ENCODE data around the gene NCOA7. TPM values are rescaled to one million over a fixed set of nuclear protein-coding genes. Genes with fewer than 3 reads are reported as not detected.

Gene NCOA7
- total RNA-seq, 4 donors from 2014 or later = 16.7 to 28.3 (median 21.2) TPM

DNA sequence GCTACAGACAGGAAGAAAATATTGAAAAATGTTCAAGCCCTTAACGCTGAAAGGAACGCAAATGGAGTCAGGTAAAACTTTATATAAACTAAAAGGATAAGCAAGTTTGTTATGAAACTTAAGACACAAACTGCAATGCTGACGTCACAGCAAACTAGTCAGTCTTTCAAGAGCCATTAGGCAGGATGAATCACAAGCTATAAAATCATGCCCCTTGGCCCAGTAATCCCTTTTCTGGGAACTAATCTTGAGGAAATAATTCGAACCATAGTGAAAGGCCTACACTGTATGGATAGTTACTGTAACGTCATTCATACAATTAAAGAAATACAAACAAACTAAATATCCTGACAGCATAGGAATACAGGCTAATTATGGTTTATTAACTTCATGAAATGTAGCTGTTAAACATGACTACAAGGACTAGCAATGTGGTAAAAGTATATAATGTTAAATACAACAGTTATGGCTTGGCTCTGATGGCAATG lies 123.1 kb downstream of the NCOA7 start:
- H3K36me3 ChIP-seq = no peaks in the 10 kb centered on the region
- H3K4me1 ChIP-seq = peaks cover 6 to 49% (median 19%) of the 10 kb centered on the region in 4 donors
- no peak overlapping the region for H3K4me3 ChIP-seq
- TF ChIP-seq POLR2A (IDR thresholded peaks at IDR 0.05) = no peak
- peak in 2 of 3 donors; percentile 59 to 61 for TF ChIP-seq POLR2AphosphoS5 (IDR thresholded peaks at IDR 0.05)
- peak overlapping the region; percentile 36 to 62 (median 57) for H3K27ac ChIP-seq
- intact Hi-C loops (cut with DNase I; ENCODE audit: low total_unique reads) (no loop called here), in situ Hi-C loops (cut with MboI; ENCODE audit: low pct_ligation_motif_present in 1 of 4, low pct_unique_long_range_greater_than_20kb in 1 of 4, low sequenced_read_pairs in 3 of 4) (no loop called here)
- peak; percentile 69 for DNase-seq
- WGBS, 2 donors (ENCODE audit: low coverage in 1 of 2) = 28 to 44% methylated on average over 4 to 5 of the region's 5 CpGs
- H3K9me3 ChIP-seq = no peaks in the 10 kb centered on the region
- no peaks in the 10 kb centered on the region for H3K27me3 ChIP-seq

DNA sequence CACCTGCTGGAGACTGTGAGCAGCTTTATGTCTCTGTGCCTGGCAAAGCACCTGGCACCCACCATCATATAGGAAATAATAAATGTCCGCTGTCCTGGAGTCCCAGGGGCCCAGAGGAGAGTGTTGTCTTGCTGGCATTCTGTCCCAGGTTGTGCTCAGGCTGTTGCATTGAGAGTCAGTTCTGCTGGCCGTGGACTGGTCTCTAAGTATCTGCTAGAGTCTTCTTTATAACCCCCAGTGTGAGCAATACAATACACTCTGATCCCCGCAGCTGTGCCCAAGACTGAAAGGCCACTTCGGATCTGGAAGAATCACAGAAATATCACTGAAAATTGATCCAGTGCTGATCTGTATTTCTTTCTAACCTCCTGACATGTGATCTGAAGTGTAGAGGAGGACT lies 127.5 kb downstream of the NCOA7 start:
- in situ Hi-C loops (cut with MboI; ENCODE audit: low pct_ligation_motif_present in 1 of 4, low pct_unique_long_range_greater_than_20kb in 1 of 4, low sequenced_read_pairs in 3 of 4) (no loop called here), intact Hi-C loops (cut with DNase I; ENCODE audit: low total_unique reads) (no loop called here)
- Histone ChIP-seq H3K36me3 (peaks cover 0 to 11% (median 3%) of the 10 kb centered on the region in 4 donors), H3K4me1 (peaks cover 2 to 68% (median 20%) of the 10 kb centered on the region in 4 donors), H3K27me3 (no peaks in the 10 kb centered on the region), H3K9me3 (no peaks in the 10 kb centered on the region), H3K27ac (peak overlapping the region; percentile 83 to 91 (median 87)), H3K4me3 (no peak overlapping the region)
- peak; percentile 24 for DNase-seq
- TF ChIP-seq, protein P1, sequence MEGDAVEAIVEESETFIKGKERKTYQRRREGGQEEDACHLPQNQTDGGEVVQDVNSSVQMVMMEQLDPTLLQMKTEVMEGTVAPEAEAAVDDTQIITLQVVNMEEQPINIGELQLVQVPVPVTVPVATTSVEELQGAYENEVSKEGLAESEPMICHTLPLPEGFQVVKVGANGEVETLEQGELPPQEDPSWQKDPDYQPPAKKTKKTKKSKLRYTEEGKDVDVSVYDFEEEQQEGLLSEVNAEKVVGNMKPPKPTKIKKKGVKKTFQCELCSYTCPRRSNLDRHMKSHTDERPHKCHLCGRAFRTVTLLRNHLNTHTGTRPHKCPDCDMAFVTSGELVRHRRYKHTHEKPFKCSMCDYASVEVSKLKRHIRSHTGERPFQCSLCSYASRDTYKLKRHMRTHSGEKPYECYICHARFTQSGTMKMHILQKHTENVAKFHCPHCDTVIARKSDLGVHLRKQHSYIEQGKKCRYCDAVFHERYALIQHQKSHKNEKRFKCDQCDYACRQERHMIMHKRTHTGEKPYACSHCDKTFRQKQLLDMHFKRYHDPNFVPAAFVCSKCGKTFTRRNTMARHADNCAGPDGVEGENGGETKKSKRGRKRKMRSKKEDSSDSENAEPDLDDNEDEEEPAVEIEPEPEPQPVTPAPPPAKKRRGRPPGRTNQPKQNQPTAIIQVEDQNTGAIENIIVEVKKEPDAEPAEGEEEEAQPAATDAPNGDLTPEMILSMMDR (IDR thresholded peaks at IDR 0.05) = no peak
- TF ChIP-seq POLR2AphosphoS5 (IDR thresholded peaks at IDR 0.05) (no peak), EP300 (IDR thresholded peaks at IDR 0.05; ENCODE audit: low read depth) (no peak), POLR2A (IDR thresholded peaks at IDR 0.05) (no peak)
- 43 to 48% methylated on average over 1 to 4 of the region's 4 CpGs for WGBS, 2 donors (ENCODE audit: low coverage in 1 of 2)

GRCh38 chr6:125918681-125919566 lies 128.2 kb downstream of the NCOA7 start:
- in situ Hi-C loops (cut with MboI; ENCODE audit: low pct_ligation_motif_present in 1 of 4, low pct_unique_long_range_greater_than_20kb in 1 of 4, low sequenced_read_pairs in 3 of 4) (no loop called here), intact Hi-C loops (cut with DNase I; ENCODE audit: low total_unique reads) (no loop called here)
- TF ChIP-seq EP300 (IDR thresholded peaks at IDR 0.05; ENCODE audit: low read depth) (no peak), POLR2A (IDR thresholded peaks at IDR 0.05) (peak; percentile 86), POLR2AphosphoS5 (IDR thresholded peaks at IDR 0.05) (peak; percentile 78 to 93 (median 86))
- TF ChIP-seq, protein P1 (IDR thresholded peaks at IDR 0.05) = no peak
- DNase-seq = peak; percentile 58
- WGBS, 2 donors (ENCODE audit: low coverage in 1 of 2) = 13 to 19% methylated on average over 8 to 13 of the region's 13 CpGs
- Histone ChIP-seq H3K36me3 (peaks cover 0 to 11% (median 4%) of the 10 kb centered on the region in 4 donors), H3K27me3 (no peaks in the 10 kb centered on the region), H3K4me1 (peaks cover 2 to 65% (median 18%) of the 10 kb centered on the region in 4 donors), H3K27ac (peak overlapping the region; percentile 83 to 91 (median 87)), H3K4me3 (peak overlapping the region; percentile 8 to 52 (median 38)), H3K9me3 (no peaks in the 10 kb centered on the region)

DNA sequence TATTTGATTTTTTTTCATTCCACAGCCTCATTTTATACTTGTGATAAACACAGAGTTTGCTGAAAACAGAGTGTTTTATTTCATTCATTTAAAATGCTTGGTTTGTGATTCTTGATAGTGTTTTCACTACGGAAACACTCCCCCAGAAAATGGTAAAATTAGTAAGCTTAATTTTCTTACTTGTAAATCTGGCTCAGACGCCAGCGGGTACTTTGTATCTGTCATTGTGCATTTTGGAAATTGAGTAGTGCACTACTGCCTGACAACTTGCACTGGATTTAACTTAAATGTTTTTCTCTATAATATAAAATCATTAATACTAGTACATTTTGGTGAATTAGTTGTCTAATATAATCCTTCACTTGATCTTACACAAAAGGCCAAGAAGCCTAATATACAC lies 128.9 kb downstream of the NCOA7 start:
- DNase-seq = no peak
- peaks cover 0 to 11% (median 4%) of the 10 kb centered on the region in 4 donors for H3K36me3 ChIP-seq
- H3K27ac ChIP-seq = peak overlapping the region; percentile 83 to 91 (median 87)
- no peaks in the 10 kb centered on the region for H3K27me3 ChIP-seq
- 24 to 34% methylated on average over 3 of the region's 3 CpGs for WGBS, 2 donors (ENCODE audit: low coverage in 1 of 2)
- no peaks in the 10 kb centered on the region for H3K9me3 ChIP-seq
- peaks cover 2 to 59% (median 20%) of the 10 kb centered on the region in 4 donors for H3K4me1 ChIP-seq
- in situ Hi-C loops (cut with MboI; ENCODE audit: low pct_ligation_motif_present in 1 of 4, low pct_unique_long_range_greater_than_20kb in 1 of 4, low sequenced_read_pairs in 3 of 4) (no loop called here), intact Hi-C loops (cut with DNase I; ENCODE audit: low total_unique reads) (no loop called here)
- peak overlapping the region; percentile 8 to 52 (median 38) for H3K4me3 ChIP-seq
- TF ChIP-seq POLR2A (IDR thresholded peaks at IDR 0.05) = no peak
- no peak for TF ChIP-seq POLR2AphosphoS5 (IDR thresholded peaks at IDR 0.05)

DNA sequence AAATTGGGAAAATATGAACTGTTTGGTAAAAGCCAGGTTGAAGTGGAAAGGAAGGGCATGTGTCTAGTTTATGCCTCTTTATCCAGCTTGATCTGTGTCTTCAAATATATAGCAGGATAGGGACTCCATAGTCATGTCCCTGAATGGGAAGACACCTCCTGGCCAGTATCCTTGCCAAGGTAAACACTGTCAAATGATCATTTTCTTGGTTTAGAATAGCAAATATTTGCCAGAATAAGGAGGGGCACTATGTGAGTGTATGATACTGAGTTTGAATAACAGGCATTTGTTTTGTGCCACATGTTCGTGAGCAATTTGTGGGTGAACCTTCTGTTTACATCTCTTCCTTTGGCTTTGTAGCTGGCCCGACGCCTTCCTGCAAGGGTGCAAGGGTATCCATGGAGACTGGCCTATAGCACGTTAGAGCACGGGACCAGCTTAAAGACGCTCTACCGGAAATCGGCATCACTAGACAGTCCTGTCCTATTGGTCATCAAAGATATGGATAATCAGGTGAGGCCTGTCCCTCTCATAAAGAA lies 131.6 kb downstream of the NCOA7 start:
- H3K4me1 ChIP-seq = peaks cover 2 to 61% (median 21%) of the 10 kb centered on the region in 4 donors
- peak overlapping the region in 2 of 4 donors; percentile 11 to 37 for H3K27ac ChIP-seq
- in situ Hi-C loops (cut with MboI; ENCODE audit: low pct_ligation_motif_present in 1 of 4, low pct_unique_long_range_greater_than_20kb in 1 of 4, low sequenced_read_pairs in 3 of 4) (no loop called here), intact Hi-C loops (cut with DNase I; ENCODE audit: low total_unique reads) (no loop called here)
- H3K27me3 ChIP-seq = no peaks in the 10 kb centered on the region
- H3K36me3 ChIP-seq = peaks cover 0 to 13% (median 6%) of the 10 kb centered on the region in 4 donors
- TF ChIP-seq POLR2A (IDR thresholded peaks at IDR 0.05) = no peak
- no peaks in the 10 kb centered on the region for H3K9me3 ChIP-seq
- no peak for DNase-seq
- 33 to 66% methylated on average over 3 to 8 of the region's 8 CpGs for WGBS, 2 donors (ENCODE audit: low coverage in 1 of 2)
- no peak overlapping the region for H3K4me3 ChIP-seq
